Nephron progenitor cell (in vitro differentiated cells): Measurements from ENCODE around the gene ELMO3.
A peak's percentile ranks its signal among the peaks of the same experiment; 100 is the strongest.

Experiments used
- DNase-seq: peaks from one replicate; pipeline ENCODE4 v3.0.0; 2021
- H3K27ac Mint-ChIP-seq: 2 replicates; pipeline ENCODE4 v1.8.0; 2021; ENCODE audit warnings: mild to moderate bottlenecking, moderate library complexity, mixed read lengths
- H3K27me3 Mint-ChIP-seq: 2 replicates; pipeline ENCODE4 v1.8.0; 2021; ENCODE audit warnings: mild to moderate bottlenecking, low read depth, mixed read lengths; ENCODE audit not compliant: poor library complexity
- H3K36me3 Mint-ChIP-seq: 2 replicates; pipeline ENCODE4 v1.8.0; 2021; ENCODE audit warnings: low read depth, mixed read lengths
- H3K4me1 Mint-ChIP-seq: 2 replicates; pipeline ENCODE4 v1.8.0; 2021; ENCODE audit warnings: mixed read lengths
- H3K4me3 Mint-ChIP-seq: 2 replicates; pipeline ENCODE4 v1.8.0; 2021; ENCODE audit warnings: mild to moderate bottlenecking, moderate library complexity, mixed read lengths
- H3K9me3 Mint-ChIP-seq: 2 replicates; pipeline ENCODE4 v1.8.0; 2021; ENCODE audit warnings: mild to moderate bottlenecking, moderate library complexity, mixed read lengths
- CTCF ChIP-seq: fragments of 200-600 bp; sonication (generic); IDR thresholded peaks from 2 replicates; pipeline ENCODE4 v1.5.0; 2021; ENCODE audit warnings: antibody characterized with exemption

ELMO3 gene

GRCh38 chr16:67191411-67191994 lies 7.4 kb upstream of the ELMO3 start:
- H3K9me3 Mint-ChIP-seq, result no peaks in the 10 kb centered on the region
- no peak for DNase-seq
- H3K4me1 Mint-ChIP-seq, result peaks cover 37% of the 10 kb centered on the region
- TF ChIP-seq CTCF, result no peak
- no peak overlapping the region for H3K27ac Mint-ChIP-seq
- peaks cover 25% of the 10 kb centered on the region for H3K36me3 Mint-ChIP-seq
- peak overlapping the region; percentile 92 for H3K4me3 Mint-ChIP-seq
- H3K27me3 Mint-ChIP-seq, result peaks cover 19% of the 10 kb centered on the region

GRCh38 chr16:67191995-67192681 lies 6.8 kb upstream of the ELMO3 start, which contains the start of gene E2F4:
E2F4 (plus strand) TSS chr16:67192155; CDS start chr16:67192228, 73 bp downstream.
- H3K36me3 Mint-ChIP-seq, result peaks cover 31% of the 10 kb centered on the region
- peak; percentile 88 for DNase-seq
- TF ChIP-seq CTCF, result no peak
- peak within 1 kb of the TSS; percentile 92 for H3K4me3 Mint-ChIP-seq
- H3K27me3 Mint-ChIP-seq, result peaks cover 16% of the 10 kb centered on the region
- H3K9me3 Mint-ChIP-seq, result no peaks in the 10 kb centered on the region
- H3K27ac Mint-ChIP-seq, result peak within 1 kb of the TSS; percentile 77
- H3K4me1 Mint-ChIP-seq, result peaks cover 37% of the 10 kb centered on the region

GRCh38 chr16:67192781-67193361 lies 6.1 kb upstream of the ELMO3 start:
- H3K4me1 Mint-ChIP-seq, result peaks cover 37% of the 10 kb centered on the region

GRCh38 chr16:67193536-67193935 lies 5.4 kb upstream of the ELMO3 start:
- peaks cover 13% of the 10 kb centered on the region for H3K27me3 Mint-ChIP-seq
- H3K36me3 Mint-ChIP-seq, result peaks cover 37% of the 10 kb centered on the region
- DNase-seq, result no peak
- H3K9me3 Mint-ChIP-seq, result no peaks in the 10 kb centered on the region
- peak overlapping the region; percentile 92 for H3K4me3 Mint-ChIP-seq
- H3K4me1 Mint-ChIP-seq, result peaks cover 37% of the 10 kb centered on the region
- TF ChIP-seq CTCF, result no peak
- H3K27ac Mint-ChIP-seq, result peak overlapping the region; percentile 51

More at GRCh38 chr16:67192781-67193361, 6.1 kb upstream of the ELMO3 start:
- Mint-ChIP-seq H3K36me3 (peaks cover 31% of the 10 kb centered on the region), H3K27me3 (peaks cover 18% of the 10 kb centered on the region), H3K9me3 (no peaks in the 10 kb centered on the region), H3K27ac (peak overlapping the region; percentile 77), H3K4me3 (peak overlapping the region; percentile 92)
- TF ChIP-seq CTCF, result no peak
- DNase-seq, result no peak

GRCh38 chr16:67194260-67194659 lies 4.7 kb upstream of the ELMO3 start:
- Mint-ChIP-seq H3K36me3 (peaks cover 37% of the 10 kb centered on the region), H3K4me1 (peaks cover 37% of the 10 kb centered on the region), H3K27ac (no peak overlapping the region), H3K4me3 (peak overlapping the region; percentile 92), H3K27me3 (peaks cover 15% of the 10 kb centered on the region), H3K9me3 (no peaks in the 10 kb centered on the region)
- no peak for TF ChIP-seq CTCF
- DNase-seq, result no peak
